ENCODE data around the gene SMARCAL1. TPM values are rescaled to one million over a fixed set of nuclear protein-coding genes. Genes with fewer than 3 reads are reported as not detected.

Gene SMARCAL1
- polyA plus RNA-seq, 1 of the 3 experiments (the other 2 are of a cell fraction), result 27.0 TPM

DNA sequence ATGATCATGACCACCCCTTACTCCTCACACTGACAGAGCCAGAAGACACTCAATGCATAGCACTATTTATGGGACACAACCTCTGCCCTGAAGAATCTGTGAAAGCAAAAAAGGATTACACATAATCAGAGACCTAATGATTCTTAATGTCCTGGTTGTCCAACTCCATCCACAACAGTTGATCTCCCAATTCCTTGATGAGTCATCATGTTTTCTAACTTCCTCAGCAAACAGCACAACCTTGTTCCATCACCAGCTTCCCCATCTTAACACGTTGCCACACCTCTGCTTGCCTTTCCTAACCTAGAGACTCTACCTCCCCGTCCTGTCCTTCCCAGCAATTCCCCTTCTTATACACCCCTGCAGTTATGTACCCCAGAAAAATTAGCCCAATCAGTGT lies 26.8 kb upstream of the SMARCAL1 start:
- Histone ChIP-seq H3K79me2 (ENCODE audit: insufficient read depth) (no peaks in the 10 kb centered on the region), H3K4me2 (no peak overlapping the region), H4K20me1 (ENCODE audit: insufficient read depth) (no peaks in the 10 kb centered on the region), H3K27ac (ENCODE audit: low read depth in 2 of 2, low read length in 1 of 2) (no peak overlapping the region), H3K27me3 (ENCODE audit: insufficient read depth) (no peaks in the 10 kb centered on the region), H3K9me2 (no peaks in the 10 kb centered on the region), H3K4me3 (ENCODE audit: low read depth in 2 of 2, low read length in 1 of 2) (no peak overlapping the region), H3F3A (replicated peaks; ENCODE audit: insufficient read depth) (no peaks in the 10 kb centered on the region), H2AFZ (ENCODE audit: low read depth) (no peak overlapping the region), H3K36me3 (replicated peaks in 1 of 2; ENCODE audit: control insufficient read depth in 1 of 2, insufficient read depth in 2 of 2, low read length in 1 of 2) (no peaks in the 10 kb centered on the region), H3K9me3 (no peaks in the 10 kb centered on the region), H3K4me1 (ENCODE audit: control insufficient read depth in 1 of 2, insufficient read depth in 2 of 2, low read depth in 1 of 2, low read length in 1 of 2) (no peaks in the 10 kb centered on the region), H3K9ac (no peak overlapping the region)
- TF ChIP-seq, protein P1, sequence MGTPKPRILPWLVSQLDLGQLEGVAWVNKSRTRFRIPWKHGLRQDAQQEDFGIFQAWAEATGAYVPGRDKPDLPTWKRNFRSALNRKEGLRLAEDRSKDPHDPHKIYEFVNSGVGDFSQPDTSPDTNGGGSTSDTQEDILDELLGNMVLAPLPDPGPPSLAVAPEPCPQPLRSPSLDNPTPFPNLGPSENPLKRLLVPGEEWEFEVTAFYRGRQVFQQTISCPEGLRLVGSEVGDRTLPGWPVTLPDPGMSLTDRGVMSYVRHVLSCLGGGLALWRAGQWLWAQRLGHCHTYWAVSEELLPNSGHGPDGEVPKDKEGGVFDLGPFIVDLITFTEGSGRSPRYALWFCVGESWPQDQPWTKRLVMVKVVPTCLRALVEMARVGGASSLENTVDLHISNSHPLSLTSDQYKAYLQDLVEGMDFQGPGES (IDR thresholded peaks at IDR 0.05; ENCODE audit: low read depth, low read length), result no peak
- TF ChIP-seq EP300 (IDR thresholded peaks at IDR 0.05; ENCODE audit: borderline replicate concordance in 1 of 2, low read depth in 1 of 2, low read length in 1 of 2) (no peak), FOXM1 (IDR thresholded peaks at IDR 0.05; ENCODE audit: low read depth) (no peak), RAD21 (IDR thresholded peaks at IDR 0.05; ENCODE audit: low read length) (no peak), TCF12 (IDR thresholded peaks at IDR 0.05) (no peak), POLR2AphosphoS5 (IDR thresholded peaks at IDR 0.05; ENCODE audit: low read depth, low read length) (no peak), YY1 (IDR thresholded peaks at IDR 0.05; ENCODE audit: low read depth) (no peak), RXRA (IDR thresholded peaks at IDR 0.05; ENCODE audit: borderline replicate concordance, low read depth) (no peak), TAF1 (IDR thresholded peaks at IDR 0.05; ENCODE audit: borderline replicate concordance, low read depth, low read length) (no peak), RCOR1 (IDR thresholded peaks at IDR 0.05; ENCODE audit: low read length) (no peak)
- TF ChIP-seq, protein P2, sequence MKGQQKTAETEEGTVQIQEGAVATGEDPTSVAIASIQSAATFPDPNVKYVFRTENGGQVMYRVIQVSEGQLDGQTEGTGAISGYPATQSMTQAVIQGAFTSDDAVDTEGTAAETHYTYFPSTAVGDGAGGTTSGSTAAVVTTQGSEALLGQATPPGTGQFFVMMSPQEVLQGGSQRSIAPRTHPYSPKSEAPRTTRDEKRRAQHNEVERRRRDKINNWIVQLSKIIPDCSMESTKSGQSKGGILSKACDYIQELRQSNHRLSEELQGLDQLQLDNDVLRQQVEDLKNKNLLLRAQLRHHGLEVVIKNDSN (IDR thresholded peaks at IDR 0.05; ENCODE audit: borderline replicate concordance, low read depth), result no peak
- TF ChIP-seq, protein P3, sequence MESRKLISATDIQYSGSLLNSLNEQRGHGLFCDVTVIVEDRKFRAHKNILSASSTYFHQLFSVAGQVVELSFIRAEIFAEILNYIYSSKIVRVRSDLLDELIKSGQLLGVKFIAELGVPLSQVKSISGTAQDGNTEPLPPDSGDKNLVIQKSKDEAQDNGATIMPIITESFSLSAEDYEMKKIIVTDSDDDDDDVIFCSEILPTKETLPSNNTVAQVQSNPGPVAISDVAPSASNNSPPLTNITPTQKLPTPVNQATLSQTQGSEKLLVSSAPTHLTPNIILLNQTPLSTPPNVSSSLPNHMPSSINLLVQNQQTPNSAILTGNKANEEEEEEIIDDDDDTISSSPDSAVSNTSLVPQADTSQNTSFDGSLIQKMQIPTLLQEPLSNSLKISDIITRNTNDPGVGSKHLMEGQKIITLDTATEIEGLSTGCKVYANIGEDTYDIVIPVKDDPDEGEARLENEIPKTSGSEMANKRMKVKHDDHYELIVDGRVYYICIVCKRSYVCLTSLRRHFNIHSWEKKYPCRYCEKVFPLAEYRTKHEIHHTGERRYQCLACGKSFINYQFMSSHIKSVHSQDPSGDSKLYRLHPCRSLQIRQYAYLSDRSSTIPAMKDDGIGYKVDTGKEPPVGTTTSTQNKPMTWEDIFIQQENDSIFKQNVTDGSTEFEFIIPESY (IDR thresholded peaks at IDR 0.05; ENCODE audit: borderline replicate concordance, low read depth), result no peak
- ChIA-PET CTCF (no interaction called here), POLR2A (no interaction called here)
- 76% methylated on average over 2 of the region's 2 CpGs for WGBS (ENCODE audit: low lambda C conversion rate)
- no peak for DNase-seq

DNA sequence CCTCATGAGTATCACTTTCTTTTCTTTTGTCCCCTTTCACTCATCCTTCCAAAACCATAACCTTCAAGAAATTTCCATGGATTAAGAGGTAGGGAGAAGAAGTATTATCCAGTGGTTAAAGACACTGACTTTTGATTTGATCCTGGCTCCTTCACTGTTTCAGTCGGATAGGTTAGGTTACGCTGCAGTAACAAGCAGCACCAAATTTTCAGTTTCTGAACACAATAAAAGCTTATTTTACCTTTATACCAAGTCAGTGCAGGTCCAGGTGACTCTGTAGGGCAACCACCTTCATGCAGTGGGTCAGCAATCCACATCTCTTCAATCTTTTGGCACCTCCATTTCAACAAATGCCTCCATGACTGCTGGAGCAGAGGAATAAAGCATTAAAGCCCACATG lies 25.0 kb upstream of the SMARCAL1 start:
- Histone ChIP-seq H3F3A (replicated peaks; ENCODE audit: insufficient read depth) (no peaks in the 10 kb centered on the region), H3K36me3 (replicated peaks in 1 of 2; ENCODE audit: control insufficient read depth in 1 of 2, insufficient read depth in 2 of 2, low read length in 1 of 2) (no peaks in the 10 kb centered on the region), H3K27me3 (ENCODE audit: insufficient read depth) (no peaks in the 10 kb centered on the region), H3K9ac (no peak overlapping the region), H3K9me3 (no peaks in the 10 kb centered on the region), H3K9me2 (no peaks in the 10 kb centered on the region), H4K20me1 (ENCODE audit: insufficient read depth) (no peaks in the 10 kb centered on the region), H3K4me1 (ENCODE audit: control insufficient read depth in 1 of 2, insufficient read depth in 2 of 2, low read depth in 1 of 2, low read length in 1 of 2) (no peaks in the 10 kb centered on the region), H3K4me2 (no peak overlapping the region), H3K79me2 (ENCODE audit: insufficient read depth) (no peaks in the 10 kb centered on the region), H3K27ac (ENCODE audit: low read depth in 2 of 2, low read length in 1 of 2) (no peak overlapping the region), H3K4me3 (ENCODE audit: low read depth in 2 of 2, low read length in 1 of 2) (no peak overlapping the region), H2AFZ (ENCODE audit: low read depth) (no peak overlapping the region)
- 78% methylated on average over 2 of the region's 2 CpGs for WGBS (ENCODE audit: low lambda C conversion rate)
- DNase-seq, result no peak
- POLR2A ChIA-PET, result no interaction called here
- CTCF ChIA-PET, result interaction anchor here (1.9 kb wide), 1 partner anchor 16 kb away, joined by 7 read pairs; no protein-coding TSS in a partner anchor
- TF ChIP-seq, protein P4, sequence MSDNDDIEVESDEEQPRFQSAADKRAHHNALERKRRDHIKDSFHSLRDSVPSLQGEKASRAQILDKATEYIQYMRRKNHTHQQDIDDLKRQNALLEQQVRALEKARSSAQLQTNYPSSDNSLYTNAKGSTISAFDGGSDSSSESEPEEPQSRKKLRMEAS (IDR thresholded peaks at IDR 0.05; ENCODE audit: low read depth), result no peak
- TF ChIP-seq, protein P5, sequence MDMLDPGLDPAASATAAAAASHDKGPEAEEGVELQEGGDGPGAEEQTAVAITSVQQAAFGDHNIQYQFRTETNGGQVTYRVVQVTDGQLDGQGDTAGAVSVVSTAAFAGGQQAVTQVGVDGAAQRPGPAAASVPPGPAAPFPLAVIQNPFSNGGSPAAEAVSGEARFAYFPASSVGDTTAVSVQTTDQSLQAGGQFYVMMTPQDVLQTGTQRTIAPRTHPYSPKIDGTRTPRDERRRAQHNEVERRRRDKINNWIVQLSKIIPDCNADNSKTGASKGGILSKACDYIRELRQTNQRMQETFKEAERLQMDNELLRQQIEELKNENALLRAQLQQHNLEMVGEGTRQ (IDR thresholded peaks at IDR 0.05; ENCODE audit: borderline replicate concordance, low read depth, low read length), result no peak
- TF ChIP-seq, protein P3 (IDR thresholded peaks at IDR 0.05; ENCODE audit: borderline replicate concordance, low read depth), result no peak
- TF ChIP-seq, protein P6, sequence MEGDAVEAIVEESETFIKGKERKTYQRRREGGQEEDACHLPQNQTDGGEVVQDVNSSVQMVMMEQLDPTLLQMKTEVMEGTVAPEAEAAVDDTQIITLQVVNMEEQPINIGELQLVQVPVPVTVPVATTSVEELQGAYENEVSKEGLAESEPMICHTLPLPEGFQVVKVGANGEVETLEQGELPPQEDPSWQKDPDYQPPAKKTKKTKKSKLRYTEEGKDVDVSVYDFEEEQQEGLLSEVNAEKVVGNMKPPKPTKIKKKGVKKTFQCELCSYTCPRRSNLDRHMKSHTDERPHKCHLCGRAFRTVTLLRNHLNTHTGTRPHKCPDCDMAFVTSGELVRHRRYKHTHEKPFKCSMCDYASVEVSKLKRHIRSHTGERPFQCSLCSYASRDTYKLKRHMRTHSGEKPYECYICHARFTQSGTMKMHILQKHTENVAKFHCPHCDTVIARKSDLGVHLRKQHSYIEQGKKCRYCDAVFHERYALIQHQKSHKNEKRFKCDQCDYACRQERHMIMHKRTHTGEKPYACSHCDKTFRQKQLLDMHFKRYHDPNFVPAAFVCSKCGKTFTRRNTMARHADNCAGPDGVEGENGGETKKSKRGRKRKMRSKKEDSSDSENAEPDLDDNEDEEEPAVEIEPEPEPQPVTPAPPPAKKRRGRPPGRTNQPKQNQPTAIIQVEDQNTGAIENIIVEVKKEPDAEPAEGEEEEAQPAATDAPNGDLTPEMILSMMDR (IDR thresholded peaks at IDR 0.05), result no peak
- TF ChIP-seq, protein P1 (IDR thresholded peaks at IDR 0.05; ENCODE audit: low read depth, low read length), result no peak
- TF ChIP-seq TAF1 (IDR thresholded peaks at IDR 0.05; ENCODE audit: borderline replicate concordance, low read depth, low read length), result no peak

Measured in SK-N-SH (cell line).